Coronary artery (tissue), 2 donors: ENCODE data around the gene SPPL2B.
"Not testable (repeated sequence)": the region's sequence is repeated elsewhere in the genome, so short reads cannot be mapped to it uniquely, and the experiment has no call there.

ENCODE experiments used
- DNase-seq: peaks from one replicate; pipeline ENCODE4 v3.0.0-alpha.2; 2017; ENCODE audit warnings: low spot score
- H3K27ac ChIP-seq, 2 donors: fragments of 200-600 bp; sonication (generic); one replicate each; pipeline ENCODE4 v1.5.1; 2016 to 2019
- H3K4me3 ChIP-seq: fragments of 200-600 bp; sonication (generic); 2 replicates; pipeline ENCODE4 v1.5.1; 2016; ENCODE audit warnings: mild to moderate bottlenecking, moderate library complexity
- TF ChIP-seq, protein P1 (sequence below): fragments of 200-600 bp; sonication (generic); IDR thresholded peaks from one replicate; pipeline ENCODE4 v1.5.1; 2019; ENCODE audit warnings: antibody characterized with exemption

Gene SPPL2B

DNA sequence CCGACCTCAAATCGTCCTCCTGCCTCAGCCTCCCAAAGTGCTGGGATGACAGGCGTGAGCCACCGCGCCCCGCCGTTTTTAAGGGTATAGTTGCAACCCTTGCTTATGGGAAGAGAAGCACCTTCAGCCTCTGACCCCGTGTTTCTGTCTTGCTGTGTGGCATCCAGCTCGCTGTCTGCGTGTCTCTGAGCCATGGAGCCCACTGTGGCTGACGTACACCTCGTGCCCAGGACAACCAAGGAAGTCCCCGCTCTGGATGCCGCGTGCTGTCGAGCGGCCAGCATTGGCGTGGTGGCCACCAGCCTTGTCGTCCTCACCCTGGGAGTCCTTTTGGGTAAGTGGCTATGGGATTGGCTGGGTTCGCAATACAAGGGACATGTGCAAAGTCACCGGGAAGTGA lies 61.1 kb downstream of the SPPL2B start:
- no peak for DNase-seq

DNA sequence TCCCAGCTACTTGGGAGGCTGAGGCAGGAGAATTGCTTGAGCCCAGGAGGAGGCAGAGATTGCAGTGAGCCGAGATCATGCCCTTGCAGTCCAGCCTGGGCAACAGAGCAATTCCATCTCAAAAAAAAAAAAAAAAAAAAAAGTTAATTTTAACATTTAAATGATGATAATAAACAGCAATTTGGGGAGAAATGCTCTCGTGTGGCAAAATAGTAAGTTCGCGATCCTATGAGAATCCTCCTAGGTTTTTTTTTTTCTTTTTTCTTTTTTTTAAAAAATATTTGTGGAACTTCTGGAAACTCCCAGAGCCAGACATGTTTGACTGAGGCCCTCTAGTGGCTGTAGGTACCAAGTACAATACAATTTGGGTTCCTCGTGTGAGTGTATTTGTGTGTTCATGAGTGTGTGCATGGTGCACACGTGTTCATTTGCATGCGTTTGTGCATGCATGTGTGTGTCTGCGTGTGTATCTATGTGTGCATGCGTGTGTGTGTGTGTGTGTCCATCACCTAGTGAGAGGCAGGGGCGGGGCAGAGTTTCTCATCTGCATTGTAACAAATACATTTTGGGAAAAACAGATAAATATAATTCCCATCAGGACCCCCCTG lies 62.7 kb downstream of the SPPL2B start:
- no peak for DNase-seq
- TF ChIP-seq, protein P1, sequence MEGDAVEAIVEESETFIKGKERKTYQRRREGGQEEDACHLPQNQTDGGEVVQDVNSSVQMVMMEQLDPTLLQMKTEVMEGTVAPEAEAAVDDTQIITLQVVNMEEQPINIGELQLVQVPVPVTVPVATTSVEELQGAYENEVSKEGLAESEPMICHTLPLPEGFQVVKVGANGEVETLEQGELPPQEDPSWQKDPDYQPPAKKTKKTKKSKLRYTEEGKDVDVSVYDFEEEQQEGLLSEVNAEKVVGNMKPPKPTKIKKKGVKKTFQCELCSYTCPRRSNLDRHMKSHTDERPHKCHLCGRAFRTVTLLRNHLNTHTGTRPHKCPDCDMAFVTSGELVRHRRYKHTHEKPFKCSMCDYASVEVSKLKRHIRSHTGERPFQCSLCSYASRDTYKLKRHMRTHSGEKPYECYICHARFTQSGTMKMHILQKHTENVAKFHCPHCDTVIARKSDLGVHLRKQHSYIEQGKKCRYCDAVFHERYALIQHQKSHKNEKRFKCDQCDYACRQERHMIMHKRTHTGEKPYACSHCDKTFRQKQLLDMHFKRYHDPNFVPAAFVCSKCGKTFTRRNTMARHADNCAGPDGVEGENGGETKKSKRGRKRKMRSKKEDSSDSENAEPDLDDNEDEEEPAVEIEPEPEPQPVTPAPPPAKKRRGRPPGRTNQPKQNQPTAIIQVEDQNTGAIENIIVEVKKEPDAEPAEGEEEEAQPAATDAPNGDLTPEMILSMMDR, result peak; percentile 61
- no peak overlapping the region for H3K27ac ChIP-seq
- no peak overlapping the region for H3K4me3 ChIP-seq

More for the DNA sequence above, 61.1 kb downstream of the SPPL2B start:
- TF ChIP-seq, protein P1, result no peak
- H3K4me3 ChIP-seq, result no peak overlapping the region
- H3K27ac ChIP-seq, result no peak overlapping the region

DNA sequence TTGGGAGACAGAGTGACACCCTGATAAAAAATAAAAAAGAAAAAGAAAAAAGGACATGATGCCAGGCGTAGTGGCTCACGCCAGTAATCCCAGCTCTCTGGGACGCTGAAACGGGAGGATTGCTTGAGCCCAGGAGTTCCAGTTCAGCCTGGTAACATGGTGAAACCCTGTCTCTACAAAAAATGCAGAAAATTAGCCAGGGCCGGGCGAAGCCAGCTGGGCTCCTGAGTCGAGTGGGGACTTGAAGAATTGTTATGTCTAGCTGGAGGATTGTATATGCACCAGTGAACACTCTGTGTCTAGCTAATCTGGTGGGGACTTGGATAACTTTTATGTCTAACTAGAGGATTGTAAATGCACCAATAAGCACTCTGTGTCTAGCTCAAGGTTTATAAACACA lies 63.9 kb downstream of the SPPL2B start:
- H3K27ac ChIP-seq, result no peak overlapping the region
- TF ChIP-seq, protein P1, result no peak
- no peak overlapping the region for H3K4me3 ChIP-seq
- DNase-seq, result no peak

GRCh38 chr19:2392899-2393298 lies 64.4 kb downstream of the SPPL2B start:
- not testable (repeated sequence) for H3K27ac ChIP-seq, H3K4me3 ChIP-seq, DNase-seq

- peak overlapping the region; percentile 54 for H3K4me3 ChIP-seq
- TF ChIP-seq, protein P1, result no peak
- no peak for DNase-seq
- no peak overlapping the region for H3K27ac ChIP-seq
These were observed 65.6 kb downstream of the SPPL2B start for GRCh38 chr19:2394054-2394441.

DNA sequence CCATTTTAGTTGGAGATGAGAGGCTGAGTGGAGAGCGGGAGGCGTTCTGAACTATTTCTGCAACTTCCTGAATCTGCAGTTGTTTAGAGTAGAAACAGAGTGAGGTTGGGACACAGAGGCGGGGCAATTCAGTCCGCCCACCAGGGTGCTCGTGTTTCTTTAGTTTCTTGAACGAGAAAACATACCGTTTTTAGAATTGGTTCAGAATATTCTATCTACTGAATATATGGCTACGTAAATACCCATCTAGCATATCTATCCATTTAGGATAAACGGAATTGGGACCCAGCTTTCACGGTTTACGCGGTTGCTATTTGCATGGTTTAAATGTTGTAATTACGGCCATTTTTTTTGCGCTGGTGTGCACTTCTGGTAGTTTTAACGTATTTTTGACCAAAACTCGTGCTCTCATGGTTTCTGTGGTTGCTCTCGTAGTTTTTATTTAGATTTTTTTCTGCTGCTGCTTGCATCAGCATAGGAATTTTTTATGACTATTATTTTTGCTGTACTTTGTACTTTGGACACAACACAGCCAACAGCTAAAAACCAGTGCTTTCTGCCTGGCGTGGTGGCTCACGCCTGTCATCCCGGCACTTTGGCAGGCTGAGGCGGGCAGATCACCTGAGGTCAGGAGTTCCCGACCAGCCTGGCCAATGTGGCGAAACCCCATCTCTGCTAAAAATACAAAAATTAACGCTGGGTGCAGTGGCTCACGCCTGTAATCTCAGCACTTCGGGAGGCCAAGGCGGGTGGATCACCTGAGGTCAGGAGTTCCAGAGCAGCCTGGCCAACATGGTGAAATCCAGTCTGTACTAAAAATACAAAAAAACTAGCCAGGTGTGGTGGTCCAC lies 66.2 kb downstream of the SPPL2B start:
- DNase-seq, result no peak

DNA sequence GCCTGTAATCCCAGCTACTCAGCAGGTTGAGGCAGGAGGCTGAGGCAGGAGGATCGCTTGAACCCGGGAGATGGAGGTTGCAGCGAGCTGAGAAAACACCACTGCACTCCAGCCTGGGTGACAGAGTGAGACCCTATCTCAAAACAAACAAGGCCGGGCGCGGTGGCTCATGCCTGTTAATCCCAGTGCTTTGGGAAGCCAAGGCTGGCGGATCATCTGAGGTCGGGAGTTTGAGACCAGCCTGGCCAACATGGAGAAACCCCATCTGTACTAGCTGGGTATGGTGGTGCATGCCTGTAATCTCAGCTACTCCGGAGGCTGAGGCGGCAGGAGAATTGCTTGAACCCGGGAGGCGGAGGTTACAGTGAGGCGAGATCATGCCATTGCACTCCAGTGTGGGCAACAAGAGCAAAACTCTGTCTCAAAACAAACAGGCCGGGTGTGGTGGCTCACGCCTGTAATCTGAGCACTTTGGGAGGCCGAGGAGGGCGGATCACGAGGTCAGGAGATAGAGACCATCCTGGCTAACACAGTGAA lies 66.9 kb downstream of the SPPL2B start:
- not testable (repeated sequence) for DNase-seq, H3K4me3 ChIP-seq, H3K27ac ChIP-seq

More for the DNA sequence above, 66.2 kb downstream of the SPPL2B start:
- Histone ChIP-seq H3K27ac (peak overlapping the region in 1 of 2 donors; percentile 43), H3K4me3 (peak overlapping the region; percentile 54)
- TF ChIP-seq, protein P1, result no peak

DNA sequence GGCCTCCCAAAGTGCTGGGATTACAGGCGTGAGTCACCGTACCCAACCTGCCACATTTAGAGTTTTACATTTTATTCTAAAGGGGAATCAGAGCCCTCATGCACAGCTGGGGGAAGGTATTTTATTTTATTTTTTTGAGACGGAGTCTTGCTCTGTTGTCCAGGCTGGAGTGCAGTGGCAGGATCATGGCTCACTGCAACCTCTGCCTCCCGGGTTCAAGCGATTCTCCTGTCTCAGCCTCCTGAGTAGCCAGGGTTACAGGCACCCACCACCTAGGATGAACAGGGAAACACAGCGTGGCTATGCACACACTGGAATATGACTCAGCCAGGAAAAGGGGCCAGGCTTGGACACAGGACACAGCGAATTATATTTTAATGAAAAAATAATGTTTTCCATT lies 68.7 kb downstream of the SPPL2B start:
- H3K27ac ChIP-seq, H3K4me3 ChIP-seq, DNase-seq: not testable (repeated sequence)
